A549 (cell line): Measurements from ENCODE around the gene CHRNA4. TPM values are rescaled to one million over a fixed set of nuclear protein-coding genes. Genes with fewer than 3 reads are reported as not detected.

ENCODE experiments used
- ATAC-seq, 2 experiments: fragments of 200-7000 bp in 1 of 2; fragments of >200 bp in 1 of 2; cut with Nextera tagmentation in 1 of 2; cut with Tn5 transposase in 1 of 2; 3 replicates each; pipeline versions ENCODE4 v1.8.0 to v1.9.1; 2018 to 2020; ENCODE audit warnings: mild to moderate bottlenecking in 1 of 2, moderate library complexity in 1 of 2
- CTCF ChIA-PET: fragments of 300-600 bp; sonication (Branson Sonifier 250); formaldehyde crosslinking; extraction: SDS; loops from one replicate; lab custom pipeline; 2021; ENCODE audit warnings: antibody characterized with exemption, inconsistent platforms; lab: Yijun Ruan, JAX
- POLR2A ChIA-PET: fragments of 350-600 bp; formaldehyde crosslinking; extraction: SDS; loops from one replicate; lab custom pipeline; 2021; ENCODE audit warnings: antibody characterized with exemption, inconsistent platforms; lab: Yijun Ruan, JAX
- DNase-seq, 2 experiments: peaks; one replicate each; pipeline versions ENCODE4 v3.0.0 to v3.0.0-alpha.2; 2011 to 2016; ENCODE audit warnings: low read depth in 1 of 2, low spot score in 1 of 2
- FAIRE-seq: peaks from 2 replicates; lab custom pipeline; 2011; peaks lifted over from hg19 to GRCh38; lab: Jason Lieb, UNC
- H3K27ac ChIP-seq, 2 experiments: fragments of >200 bp; sonication (Bioruptor Twin); formaldehyde crosslinking; 3 replicates each; pipeline ENCODE4 v1.5.1; 2016 to 2017
- H3K4me1 ChIP-seq: fragments of >200 bp; sonication (Bioruptor Twin); formaldehyde crosslinking; 3 replicates; pipeline ENCODE4 v1.6.1; 2016
- H3K4me2 ChIP-seq: fragments of >200 bp; sonication (Bioruptor Twin); formaldehyde crosslinking; 3 replicates; pipeline ENCODE4 v1.6.1; 2016
- H3K4me3 ChIP-seq: fragments of >200 bp; sonication (Bioruptor Twin); formaldehyde crosslinking; 3 replicates; pipeline ENCODE4 v1.5.1; 2016
- H3K9me3 ChIP-seq: fragments of >200 bp; sonication (Bioruptor Twin); formaldehyde crosslinking; 3 replicates; pipeline ENCODE4 v1.6.1; 2016
- CBX8 ChIP-seq: fragments of 200-600 bp; sonication (generic); IDR thresholded peaks from 2 replicates; pipeline ENCODE4 v1.6.1; 2016
- CHD2 ChIP-seq: fragments of 150-350 bp; IDR thresholded peaks from 2 replicates; pipeline ENCODE4 v1.6.1; 2014; ENCODE audit warnings: low read length; ENCODE audit not compliant: partially characterized antibody
- CHD4 ChIP-seq: fragments of 200-600 bp; sonication (generic); IDR thresholded peaks from 2 replicates; pipeline ENCODE4 v1.6.1; 2016; ENCODE audit warnings: antibody characterized with exemption, mild to moderate bottlenecking, borderline replicate concordance
- ELK1 ChIP-seq: fragments of 150-350 bp; IDR thresholded peaks from 2 replicates; pipeline ENCODE4 v1.6.1; 2014; ENCODE audit warnings: low read depth, mild to moderate bottlenecking, low read length
- EP300 ChIP-seq, 2 experiments: fragments of >200 bp; sonication (Bioruptor Twin); formaldehyde crosslinking; IDR thresholded peaks; 2 replicates in 1 of 2; 3 replicates in 1 of 2; pipeline ENCODE4 v1.6.1; 2016 to 2017
- FOSB ChIP-seq: fragments of 250-450 bp; sonication (Bioruptor Pico); IDR thresholded peaks from 2 replicates; pipeline ENCODE4 v1.5.0; 2020; ENCODE audit warnings: mild to moderate bottlenecking, moderate library complexity
- HDAC2 ChIP-seq: fragments of 200-600 bp; sonication (generic); IDR thresholded peaks from 2 replicates; pipeline ENCODE4 v1.6.1; 2016
- HOXB13 ChIP-seq: fragments of 250-450 bp; sonication (Bioruptor Pico); IDR thresholded peaks from 2 replicates; pipeline ENCODE4 v1.5.0; 2020; ENCODE audit warnings: low read depth, mild to moderate bottlenecking, moderate library complexity
- KDM1A ChIP-seq: fragments of 200-600 bp; sonication (generic); IDR thresholded peaks from 2 replicates; pipeline ENCODE4 v1.6.1; 2016; ENCODE audit warnings: low read depth, mild to moderate bottlenecking
- MAFK ChIP-seq: fragments of 450-650 bp; IDR thresholded peaks from 2 replicates; pipeline ENCODE4 v1.6.1; 2014; ENCODE audit not compliant: partially characterized antibody
- MAX ChIP-seq: IDR thresholded peaks from 2 replicates; pipeline ENCODE4 v1.6.1; 2012
- MAZ ChIP-seq: fragments of 150-350 bp; IDR thresholded peaks from 2 replicates; pipeline ENCODE4 v1.6.1; 2014; ENCODE audit warnings: antibody characterized with exemption, low read depth, low read length, borderline replicate concordance
- POLR2A ChIP-seq: IDR thresholded peaks from 2 replicates; pipeline ENCODE4 v1.6.1; 2012; ENCODE audit warnings: mild to moderate bottlenecking, low read length
- POLR2AphosphoS2 ChIP-seq: conservative IDR thresholded peaks from 2 replicates; pipeline ENCODE4 v1.6.1; 2012; ENCODE audit warnings: low read length, improper control_type of control experiment, inconsistent platforms
- SMC3 ChIP-seq: fragments of >200 bp; sonication (Bioruptor Twin); formaldehyde crosslinking; IDR thresholded peaks from 3 replicates; pipeline ENCODE4 v1.6.1; 2018; ENCODE audit warnings: inconsistent platforms
- SREBF2 ChIP-seq: fragments of 450-650 bp; IDR thresholded peaks from 2 replicates; pipeline ENCODE4 v1.6.1; 2014; ENCODE audit warnings: mild to moderate bottlenecking, moderate library complexity
- TFCP2L1 ChIP-seq: fragments of 250-450 bp; sonication (Bioruptor Pico); IDR thresholded peaks from 2 replicates; pipeline ENCODE4 v1.5.0; 2021; ENCODE audit warnings: mild to moderate bottlenecking
- ZSCAN20 ChIP-seq: fragments of 250-450 bp; sonication (Bioruptor Pico); IDR thresholded peaks from 2 replicates; pipeline ENCODE4 v1.8.0; 2022; ENCODE audit warnings: mild to moderate bottlenecking, moderate library complexity
- WGBS: methylation state at CpG from one replicate; pipeline ENCODE4 v1.1.6; 2017; ENCODE audit errors: missing lambda C conversion rate; 5-methylcytosine and 5-hydroxymethylcytosine counted together
- polyA plus RNA-seq, 4 experiments: library from polyadenylated mRNA; depleted of rRNA in 3 of 4; stranded (reverse); fragments of >200 nt; fragmentation: RNase III in 1 of 4; extraction: RNeasy Plus Mini Kit Qiagen cat#74134 plus additional on column Dnase treatment in 1 of 4; gene quantifications; 2 replicates in 3 of 4; 3 replicates in 1 of 4; pipeline ENCODE4 v1.2.3, GENCODE V29; 2011 to 2017
- TF ChIP-seq, protein P1 (sequence below): fragments of >200 bp; sonication (Bioruptor Twin); formaldehyde crosslinking; IDR thresholded peaks from 2 replicates; pipeline ENCODE4 v1.6.1; 2016
- TF ChIP-seq, protein P2 (sequence below): fragments of 450-650 bp; IDR thresholded peaks from 2 replicates; pipeline ENCODE4 v1.6.1; 2014; ENCODE audit warnings: antibody characterized with exemption
- TF ChIP-seq, protein P3 (sequence below): fragments of >200 bp; sonication (Bioruptor Twin); formaldehyde crosslinking; IDR thresholded peaks from 3 replicates; pipeline ENCODE4 v1.5.1; 2016

The CHRNA4 gene
- polyA plus RNA-seq, 2 of the 4 experiments (the other 2 are of a cell fraction): 0.03 to 0.23 TPM

GRCh38 chr20:63397946-63398450 is 36.8 kb upstream of the CHRNA4 start:
- ChIA-PET POLR2A (no interaction called here), CTCF (interaction anchor here (1.2 kb wide), 1 partner anchor 15 kb away, joined by 4 read pairs; no protein-coding TSS in a partner anchor)
- ATAC-seq: no peak
- Histone ChIP-seq H3K4me2 (no peak overlapping the region), H3K9me3 (no peaks in the 10 kb centered on the region), H3K4me3 (no peak overlapping the region), H3K27ac (no peak overlapping the region), H3K4me1 (peaks cover 3% of the 10 kb centered on the region; the same call in 1 of the 3 replicates)
- WGBS: 50% methylated on average over 14 of the region's 25 CpGs
- DNase-seq: no peak
- no peak for FAIRE-seq
- TF ChIP-seq KDM1A: no peak
- TF ChIP-seq, all 56 proteins: peak for 0

GRCh38 chr20:63397155-63397843 is 36.1 kb upstream of the CHRNA4 start:
- H3K4me2 ChIP-seq: no peak overlapping the region
- H3K9me3 ChIP-seq: no peaks in the 10 kb centered on the region
- H3K27ac ChIP-seq: no peak overlapping the region
- 58% methylated on average over 23 of the region's 30 CpGs for WGBS
- no peaks in the 10 kb centered on the region for H3K4me1 ChIP-seq
- FAIRE-seq (no peak), DNase-seq (no peak), ATAC-seq (no peak)
- TF ChIP-seq EP300 (IDR thresholded peaks at IDR 0.05) (no peak), HOXB13 (CRISPR knock-in tag) (no peak), MAZ (no peak), CBX8 (no peak), CHD4 (no peak), POLR2A (no peak), ELK1 (no peak), FOSB (CRISPR knock-in tag) (no peak), ZSCAN20 (CRISPR knock-in tag) (no peak), SMC3 (no peak), HDAC2 (no peak), MAX (no peak), SREBF2 (no peak)
- TF ChIP-seq, protein P1, sequence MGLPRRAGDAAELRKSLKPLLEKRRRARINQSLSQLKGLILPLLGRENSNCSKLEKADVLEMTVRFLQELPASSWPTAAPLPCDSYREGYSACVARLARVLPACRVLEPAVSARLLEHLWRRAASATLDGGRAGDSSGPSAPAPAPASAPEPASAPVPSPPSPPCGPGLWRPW: no peak
- TF ChIP-seq, protein P2, sequence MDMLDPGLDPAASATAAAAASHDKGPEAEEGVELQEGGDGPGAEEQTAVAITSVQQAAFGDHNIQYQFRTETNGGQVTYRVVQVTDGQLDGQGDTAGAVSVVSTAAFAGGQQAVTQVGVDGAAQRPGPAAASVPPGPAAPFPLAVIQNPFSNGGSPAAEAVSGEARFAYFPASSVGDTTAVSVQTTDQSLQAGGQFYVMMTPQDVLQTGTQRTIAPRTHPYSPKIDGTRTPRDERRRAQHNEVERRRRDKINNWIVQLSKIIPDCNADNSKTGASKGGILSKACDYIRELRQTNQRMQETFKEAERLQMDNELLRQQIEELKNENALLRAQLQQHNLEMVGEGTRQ: no peak
- TF ChIP-seq, protein P3, sequence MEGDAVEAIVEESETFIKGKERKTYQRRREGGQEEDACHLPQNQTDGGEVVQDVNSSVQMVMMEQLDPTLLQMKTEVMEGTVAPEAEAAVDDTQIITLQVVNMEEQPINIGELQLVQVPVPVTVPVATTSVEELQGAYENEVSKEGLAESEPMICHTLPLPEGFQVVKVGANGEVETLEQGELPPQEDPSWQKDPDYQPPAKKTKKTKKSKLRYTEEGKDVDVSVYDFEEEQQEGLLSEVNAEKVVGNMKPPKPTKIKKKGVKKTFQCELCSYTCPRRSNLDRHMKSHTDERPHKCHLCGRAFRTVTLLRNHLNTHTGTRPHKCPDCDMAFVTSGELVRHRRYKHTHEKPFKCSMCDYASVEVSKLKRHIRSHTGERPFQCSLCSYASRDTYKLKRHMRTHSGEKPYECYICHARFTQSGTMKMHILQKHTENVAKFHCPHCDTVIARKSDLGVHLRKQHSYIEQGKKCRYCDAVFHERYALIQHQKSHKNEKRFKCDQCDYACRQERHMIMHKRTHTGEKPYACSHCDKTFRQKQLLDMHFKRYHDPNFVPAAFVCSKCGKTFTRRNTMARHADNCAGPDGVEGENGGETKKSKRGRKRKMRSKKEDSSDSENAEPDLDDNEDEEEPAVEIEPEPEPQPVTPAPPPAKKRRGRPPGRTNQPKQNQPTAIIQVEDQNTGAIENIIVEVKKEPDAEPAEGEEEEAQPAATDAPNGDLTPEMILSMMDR: no peak
- POLR2A ChIA-PET: no interaction called here
- no peak overlapping the region for H3K4me3 ChIP-seq
- CTCF ChIA-PET: interaction anchor here (1.0 to 1.5 kb wide), 3 partner anchors 14 to 174 kb away, joined by 3 to 4 read pairs (median 4); no protein-coding TSS in a partner anchor

DNA sequence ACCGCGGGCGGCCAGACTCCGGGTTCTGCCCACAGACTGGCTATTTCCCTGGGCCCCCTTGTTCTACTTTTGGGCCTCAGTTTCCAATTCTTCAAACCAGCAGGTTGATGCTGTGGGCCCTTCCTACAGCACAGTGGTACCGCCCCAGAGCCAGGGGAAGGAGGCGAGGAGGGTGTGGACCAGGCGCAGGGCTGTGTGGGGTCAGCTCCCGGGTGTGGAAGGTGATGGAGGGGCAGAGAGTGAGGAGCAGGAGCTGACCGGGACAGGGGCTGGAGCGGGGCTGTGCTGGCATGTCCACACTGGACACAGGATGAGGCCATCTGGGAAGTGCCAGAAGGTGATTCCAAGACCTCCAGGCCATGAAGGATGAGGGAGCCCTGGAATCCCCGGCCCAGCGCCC is 35.2 kb upstream of the CHRNA4 start:
- POLR2A ChIA-PET: no interaction called here
- 76% methylated on average over 12 of the region's 12 CpGs for WGBS
- FAIRE-seq: no peak

More for the DNA sequence above, 35.2 kb upstream of the CHRNA4 start:
- Histone ChIP-seq H3K27ac (no peak overlapping the region), H3K9me3 (0 out of 3 replicates have a peak, but pooled peaks cover 3% of the 10 kb centered on the region)
- CTCF ChIA-PET: interaction anchor here (1.0 to 1.5 kb wide), 3 partner anchors 15 to 173 kb away, joined by 3 to 6 read pairs (median 4); no protein-coding TSS in a partner anchor
- TF ChIP-seq MAX (no peak), POLR2AphosphoS2 (no peak), SREBF2 (no peak), CHD2 (no peak), ZSCAN20 (CRISPR knock-in tag) (no peak), MAFK (no peak), ELK1 (no peak), TFCP2L1 (CRISPR knock-in tag) (no peak)
- TF ChIP-seq, protein P1: no peak
- TF ChIP-seq, all 56 proteins: peak for 0
- Histone ChIP-seq H3K4me2 (no peak overlapping the region), H3K4me3 (no peak overlapping the region), H3K4me1 (no peaks in the 10 kb centered on the region)
- ATAC-seq (no peak), DNase-seq (no peak)
